Measurements from ENCODE around the gene PDSS2. TPM values are rescaled to one million over a fixed set of nuclear protein-coding genes. Genes with fewer than 3 reads are reported as not detected.
A peak's percentile ranks its signal among the peaks of the same experiment; 100 is the strongest.

The PDSS2 gene
- total RNA-seq, 1 experiment from 2014 or later, result 17.8 TPM

GRCh38 chr6:107488875-107489635 lies 29.7 kb upstream of the PDSS2 start:
- H3K27me3 ChIP-seq (ENCODE audit: insufficient read depth, low read depth), result peaks cover 35% of the 10 kb centered on the region
- POLR2A ChIA-PET (ENCODE audit: unreplicated experiment), result no interaction called here
- H3K36me3 ChIP-seq (ENCODE audit: low read depth), result no peaks in the 10 kb centered on the region
- H3K4me3 ChIP-seq, result peak overlapping the region; percentile 58
- H3K79me2 ChIP-seq (ENCODE audit: low read depth), result no peaks in the 10 kb centered on the region
- no peaks in the 10 kb centered on the region for H3K9me3 ChIP-seq (ENCODE audit: insufficient read depth, low read depth)
- intact Hi-C loops (cut with micrococcal nuclease; ENCODE audit: unreplicated experiment), result no loop called here
- BruUV-seq (replicated peaks), result no TSS peak
- peaks cover 5% of the 10 kb centered on the region; the same call in 1 of the 2 replicates for H3K4me1 ChIP-seq (replicated peaks; ENCODE audit: insufficient read depth)
- DNase-seq, result peak in 1 of 2 experiments; percentile 3
- no peaks in the 10 kb centered on the region for H3F3A ChIP-seq (ENCODE audit: insufficient read depth, low read depth)
- H3K9me2 ChIP-seq (ENCODE audit: insufficient read depth), result no peaks in the 10 kb centered on the region
- CTCF ChIA-PET, result no interaction called here
- no peaks in the 10 kb centered on the region for H4K20me1 ChIP-seq (ENCODE audit: insufficient read depth)
- peak overlapping the region; percentile 98 for H3K4me2 ChIP-seq
- TF ChIP-seq CTCF (conservative IDR thresholded peaks at IDR 0.05) (no peak), EZH2 (IDR thresholded peaks at IDR 0.05; ENCODE audit: low read depth) (no peak)
- H2AFZ ChIP-seq, result peak overlapping the region; percentile 89
- H3K27ac ChIP-seq, result no peak overlapping the region

- no peak for TF ChIP-seq CTCF (conservative IDR thresholded peaks at IDR 0.05)
- TF ChIP-seq EZH2 (IDR thresholded peaks at IDR 0.05; ENCODE audit: low read depth), result no peak
- BruUV-seq (replicated peaks), result no TSS peak
- H3F3A ChIP-seq (ENCODE audit: insufficient read depth, low read depth), result no peaks in the 10 kb centered on the region
- H3K9me2 ChIP-seq (ENCODE audit: insufficient read depth), result no peaks in the 10 kb centered on the region
- no peaks in the 10 kb centered on the region for H4K20me1 ChIP-seq (ENCODE audit: insufficient read depth)
- peak overlapping the region; percentile 58 for H3K4me3 ChIP-seq
- no peak for DNase-seq
- intact Hi-C loops (cut with micrococcal nuclease; ENCODE audit: unreplicated experiment), result no loop called here
- H3K4me1 ChIP-seq (replicated peaks; ENCODE audit: insufficient read depth), result peaks cover 5% of the 10 kb centered on the region; the same call in 1 of the 2 replicates
- POLR2A ChIA-PET (ENCODE audit: unreplicated experiment), result no interaction called here
- peak overlapping the region; percentile 89 for H2AFZ ChIP-seq
- no peaks in the 10 kb centered on the region for H3K9me3 ChIP-seq (ENCODE audit: insufficient read depth, low read depth)
- CTCF ChIA-PET, result no interaction called here
- peak overlapping the region; percentile 98 for H3K4me2 ChIP-seq
- peaks cover 35% of the 10 kb centered on the region for H3K27me3 ChIP-seq (ENCODE audit: insufficient read depth, low read depth)
- H3K79me2 ChIP-seq (ENCODE audit: low read depth), result no peaks in the 10 kb centered on the region
- H3K36me3 ChIP-seq (ENCODE audit: low read depth), result no peaks in the 10 kb centered on the region
- H3K27ac ChIP-seq, result no peak overlapping the region
These were observed 29.0 kb upstream of the PDSS2 start for GRCh38 chr6:107488174-107488874.

- DNase-seq, result no peak
- Histone ChIP-seq H3F3A (ENCODE audit: insufficient read depth, low read depth) (no peaks in the 10 kb centered on the region), H3K9me2 (ENCODE audit: insufficient read depth) (no peaks in the 10 kb centered on the region), H3K4me2 (no peak overlapping the region), H2AFZ (no peak overlapping the region), H3K4me3 (no peak overlapping the region), H3K79me2 (ENCODE audit: low read depth) (no peaks in the 10 kb centered on the region), H3K4me1 (replicated peaks; ENCODE audit: insufficient read depth) (peaks cover 5% of the 10 kb centered on the region; the same call in 1 of the 2 replicates), H4K20me1 (ENCODE audit: insufficient read depth) (no peaks in the 10 kb centered on the region), H3K27ac (no peak overlapping the region), H3K27me3 (ENCODE audit: insufficient read depth, low read depth) (peaks cover 29% of the 10 kb centered on the region), H3K9me3 (ENCODE audit: insufficient read depth, low read depth) (no peaks in the 10 kb centered on the region), H3K36me3 (ENCODE audit: low read depth) (no peaks in the 10 kb centered on the region)
- no TSS peak for BruUV-seq (replicated peaks)
- CTCF ChIA-PET, result no interaction called here
- intact Hi-C loops (cut with micrococcal nuclease; ENCODE audit: unreplicated experiment), result no loop called here
- TF ChIP-seq EZH2 (IDR thresholded peaks at IDR 0.05; ENCODE audit: low read depth) (no peak), CTCF (conservative IDR thresholded peaks at IDR 0.05) (no peak)
- POLR2A ChIA-PET (ENCODE audit: unreplicated experiment), result no interaction called here
These were observed 25.8 kb upstream of the PDSS2 start for GRCh38 chr6:107485157-107485556.
